Neural progenitor cell (in vitro differentiated cells): ENCODE measurements around the gene ITIH2.
"Not testable (repeated sequence)": the region's sequence is repeated elsewhere in the genome, so short reads cannot be mapped to it uniquely, and the experiment has no call there.

Experiments
- CTCF ChIP-seq: fragments of 200-600 bp; sonication (generic); IDR thresholded peaks from 2 replicates; pipeline ENCODE4 v1.5.1; 2017; ENCODE audit warnings: antibody characterized with exemption, mild to moderate bottlenecking
- EZH2 ChIP-seq: fragments of 200-600 bp; sonication (generic); IDR thresholded peaks from 2 replicates; pipeline ENCODE4 v1.6.1; 2017; ENCODE audit warnings: antibody characterized with exemption, mild to moderate bottlenecking, moderate library complexity
- EZH2phosphoT487 ChIP-seq: fragments of 200-600 bp; sonication (generic); IDR thresholded peaks from 2 replicates; pipeline ENCODE4 v1.6.1; 2017; ENCODE audit warnings: antibody characterized with exemption

GRCh38 chr10:7657079-7657478 is 46.0 kb upstream of the ITIH2 start:
- TF ChIP-seq CTCF, EZH2, EZH2phosphoT487: not testable (repeated sequence)
